Stimulated activated naive CD8-positive, alpha-beta T cell treated with anti-CD3 and anti-CD28 coated beads, Interleukin-15, amount 100 ng/mL, for 72 hours (primary cell): ENCODE measurements around the gene C6orf141.
A peak's percentile ranks its signal among the peaks of the same experiment; 100 is the strongest.
"Not testable (repeated sequence)": the region's sequence is repeated elsewhere in the genome, so short reads cannot be mapped to it uniquely, and the experiment has no call there.

ENCODE experiments used
- ATAC-seq: fragments of 150-1000 bp; cut with Tn5 transposase; 2 replicates; pipeline ENCODE4 v1.10.0; 2021; ENCODE audit warnings: mild to moderate bottlenecking, moderate library complexity
- DNase-seq, 2 donors: peaks; one replicate each; pipeline ENCODE4 v3.0.0; 2021 to 2022
- H3K27ac Mint-ChIP-seq, 2 donors: one replicate each; pipeline ENCODE4 v1.8.0; 2022; ENCODE audit warnings: mild to moderate bottlenecking in 2 of 2, mixed read lengths in 2 of 2, moderate library complexity in 2 of 2
- H3K27me3 Mint-ChIP-seq: one replicate; pipeline ENCODE4 v1.8.0; 2022; ENCODE audit warnings: mixed read lengths
- H3K4me1 Mint-ChIP-seq: one replicate; pipeline ENCODE4 v1.8.0; 2022; ENCODE audit warnings: mild to moderate bottlenecking, mixed read lengths
- H3K4me3 Mint-ChIP-seq, 2 donors: one replicate each; pipeline ENCODE4 v1.8.0; 2022; ENCODE audit warnings: mild to moderate bottlenecking in 2 of 2, mixed read lengths in 2 of 2, moderate library complexity in 1 of 2
- H3K9me3 Mint-ChIP-seq, 2 donors: one replicate each; pipeline ENCODE4 v1.8.0; 2022; ENCODE audit warnings: mixed read lengths in 2 of 2

C6orf141 gene

GRCh38 chr6:49551866-49552129 is 1.3 kb downstream of the C6orf141 start:
- peaks cover 32% of the 10 kb centered on the region for H3K27me3 Mint-ChIP-seq
- H3K4me3 Mint-ChIP-seq, result peak overlapping the region; percentile 64 to 83

DNA sequence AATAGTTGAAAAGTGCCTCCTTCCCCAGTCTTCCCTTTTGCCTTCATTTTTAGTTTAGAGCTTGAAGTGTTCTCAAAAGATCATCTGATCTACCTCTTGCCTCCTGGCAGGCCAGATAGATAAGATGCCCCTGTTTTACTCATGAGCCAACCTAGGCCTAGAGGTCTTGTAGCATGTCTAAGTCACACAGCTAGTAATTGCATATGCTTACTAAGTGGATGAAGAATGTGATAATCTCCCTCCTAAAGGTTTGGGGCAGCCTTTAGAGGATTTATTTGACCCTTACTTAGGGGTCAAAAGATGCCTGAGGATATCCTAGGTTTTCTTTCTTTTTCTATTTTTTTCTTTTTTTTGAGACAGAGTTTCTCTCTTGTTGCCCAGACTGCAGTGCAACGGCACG is 2.1 kb downstream of the C6orf141 start:
- Mint-ChIP-seq H3K9me3 (no peaks in the 10 kb centered on the region), H3K27me3 (peaks cover 27% of the 10 kb centered on the region), H3K4me3 (peak overlapping the region in 1 of 2 donors; percentile 8), H3K27ac (no peak overlapping the region), H3K4me1 (peaks cover 26% of the 10 kb centered on the region)
- ATAC-seq (no peak), DNase-seq (no peak)

More at GRCh38 chr6:49551866-49552129, 1.3 kb downstream of the C6orf141 start:
- ATAC-seq, result peak; percentile 46
- Mint-ChIP-seq H3K4me1 (peaks cover 26% of the 10 kb centered on the region), H3K9me3 (no peaks in the 10 kb centered on the region), H3K27ac (peak overlapping the region in 1 of 2 donors; percentile 81)
- DNase-seq, result no peak

DNA sequence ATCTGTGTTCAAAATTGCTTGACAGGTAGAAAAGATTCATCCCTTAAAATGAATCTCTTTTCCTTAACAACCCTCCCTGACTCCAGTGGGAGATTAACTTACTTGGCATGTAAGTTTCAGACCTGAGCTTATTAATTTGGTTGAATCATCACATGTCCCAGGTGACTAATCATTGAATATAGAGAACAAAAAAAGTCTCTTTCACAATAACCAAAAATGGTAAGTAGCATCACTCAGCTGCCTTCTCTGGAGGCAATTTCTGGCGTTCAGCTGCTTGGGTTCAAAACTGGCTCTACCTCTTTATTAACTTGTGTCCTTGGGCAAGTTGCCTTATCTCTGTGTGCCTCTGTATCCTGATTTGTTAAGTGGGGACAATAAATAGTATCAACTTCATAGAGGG is 2.9 kb downstream of the C6orf141 start:
- Mint-ChIP-seq H3K4me3 (no peak overlapping the region), H3K4me1 (peaks cover 26% of the 10 kb centered on the region), H3K9me3 (no peaks in the 10 kb centered on the region), H3K27ac (no peak overlapping the region), H3K27me3 (peaks cover 34% of the 10 kb centered on the region)
- ATAC-seq (no peak), DNase-seq (no peak)

GRCh38 chr6:49555951-49556350 is 5.5 kb downstream of the C6orf141 start:
- Mint-ChIP-seq H3K4me3 (no peak overlapping the region), H3K4me1 (peaks cover 15% of the 10 kb centered on the region), H3K27me3 (peaks cover 15% of the 10 kb centered on the region), H3K9me3 (no peaks in the 10 kb centered on the region), H3K27ac (no peak overlapping the region)
- ATAC-seq, result no peak
- no peak for DNase-seq

DNA sequence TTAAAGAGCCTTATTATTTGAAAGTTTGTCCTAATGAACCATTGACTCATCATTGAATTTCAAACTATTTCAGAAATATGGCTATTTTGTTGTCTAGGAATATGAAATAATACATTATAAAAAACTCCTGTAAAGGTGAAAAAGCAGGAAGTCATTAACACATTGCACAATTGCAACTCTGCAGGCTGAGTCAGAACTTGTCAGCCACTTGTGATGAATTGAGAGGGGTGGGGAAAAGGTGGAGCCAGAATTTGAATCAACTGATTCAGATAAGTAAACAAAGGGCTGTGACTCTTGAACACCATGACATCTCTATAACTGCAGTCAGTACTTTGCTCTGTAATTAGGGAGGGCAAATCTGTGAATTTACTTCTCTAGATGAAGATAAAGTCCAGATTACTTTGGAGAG is 6.0 kb downstream of the C6orf141 start:
- peak overlapping the region in 1 of 2 donors; percentile 65 for H3K27ac Mint-ChIP-seq
- no peak overlapping the region for H3K4me3 Mint-ChIP-seq
- no peaks in the 10 kb centered on the region for H3K9me3 Mint-ChIP-seq
- DNase-seq, result no peak
- H3K4me1 Mint-ChIP-seq, result peaks cover 11% of the 10 kb centered on the region
- H3K27me3 Mint-ChIP-seq, result peaks cover 10% of the 10 kb centered on the region
- ATAC-seq, result no peak

- H3K9me3 Mint-ChIP-seq, result no peaks in the 10 kb centered on the region
- ATAC-seq (no peak), DNase-seq (no peak)
- H3K27ac Mint-ChIP-seq, result no peak overlapping the region
- H3K27me3 Mint-ChIP-seq, result peaks cover 9% of the 10 kb centered on the region
- peaks cover 4% of the 10 kb centered on the region for H3K4me1 Mint-ChIP-seq
- H3K4me3 Mint-ChIP-seq, result no peak overlapping the region
Measured at GRCh38 chr6:49557177-49557576, 6.7 kb downstream of the C6orf141 start.

DNA sequence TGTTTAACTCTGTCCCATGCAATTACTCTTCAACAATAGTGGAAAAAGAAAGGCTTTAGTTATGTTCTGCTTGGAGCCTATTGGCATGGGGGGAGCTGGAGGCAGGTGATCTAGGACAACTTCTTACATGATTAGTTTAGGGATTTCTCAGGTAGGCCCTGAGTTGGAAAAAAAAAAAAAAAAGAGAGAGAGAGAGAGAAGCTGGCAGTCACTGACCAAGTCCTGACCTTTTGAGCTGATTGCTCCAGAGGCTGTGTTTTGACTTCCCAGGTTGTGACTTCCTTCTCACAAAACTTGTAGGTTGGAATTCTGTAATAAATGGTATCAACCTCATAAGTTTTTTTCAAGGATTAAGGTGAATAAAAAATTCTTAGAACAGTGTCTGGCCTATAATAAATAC is 7.8 kb downstream of the C6orf141 start:
- DNase-seq, result no peak
- Mint-ChIP-seq H3K9me3 (no peaks in the 10 kb centered on the region), H3K4me1 (peaks cover 4% of the 10 kb centered on the region), H3K27me3 (peaks cover 9% of the 10 kb centered on the region), H3K27ac (no peak overlapping the region), H3K4me3 (no peak overlapping the region)
- ATAC-seq, result no peak

- ATAC-seq (no peak), DNase-seq (no peak)
- H3K4me1 Mint-ChIP-seq, result no peaks in the 10 kb centered on the region
- no peak overlapping the region for H3K27ac Mint-ChIP-seq
- H3K9me3 Mint-ChIP-seq, result peaks cover 0 to 5% of the 10 kb centered on the region in 2 donors
- H3K4me3 Mint-ChIP-seq, result no peak overlapping the region
- peaks cover 17% of the 10 kb centered on the region for H3K27me3 Mint-ChIP-seq
Measured at GRCh38 chr6:49563006-49563886, 12.8 kb downstream of the C6orf141 start.

DNA sequence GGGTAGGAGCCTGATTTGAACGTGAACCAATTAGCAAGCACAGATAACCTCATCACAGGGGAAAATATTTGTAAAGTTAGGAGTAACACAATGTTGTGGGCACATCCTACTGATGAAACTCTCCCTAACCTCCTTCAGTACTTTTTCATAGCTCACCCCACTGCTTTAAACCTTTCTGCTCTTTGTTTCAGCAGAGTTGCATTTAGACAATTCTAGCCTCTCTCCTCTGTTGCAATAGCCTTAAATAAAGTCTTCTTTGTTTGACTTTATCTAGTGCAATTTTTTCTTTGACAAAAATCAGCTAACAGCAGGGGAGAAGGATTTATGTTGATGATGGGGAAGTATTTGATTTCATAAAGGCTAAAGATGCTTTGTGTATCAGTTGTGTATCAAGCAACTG is 14.1 kb downstream of the C6orf141 start:
- ATAC-seq, result no peak
- H3K4me3 Mint-ChIP-seq, result no peak overlapping the region
- H3K4me1 Mint-ChIP-seq, result no peaks in the 10 kb centered on the region
- H3K9me3 Mint-ChIP-seq, result peaks cover 0 to 5% of the 10 kb centered on the region in 2 donors
- peaks cover 14% of the 10 kb centered on the region for H3K27me3 Mint-ChIP-seq
- DNase-seq, result no peak
- no peak overlapping the region for H3K27ac Mint-ChIP-seq

DNA sequence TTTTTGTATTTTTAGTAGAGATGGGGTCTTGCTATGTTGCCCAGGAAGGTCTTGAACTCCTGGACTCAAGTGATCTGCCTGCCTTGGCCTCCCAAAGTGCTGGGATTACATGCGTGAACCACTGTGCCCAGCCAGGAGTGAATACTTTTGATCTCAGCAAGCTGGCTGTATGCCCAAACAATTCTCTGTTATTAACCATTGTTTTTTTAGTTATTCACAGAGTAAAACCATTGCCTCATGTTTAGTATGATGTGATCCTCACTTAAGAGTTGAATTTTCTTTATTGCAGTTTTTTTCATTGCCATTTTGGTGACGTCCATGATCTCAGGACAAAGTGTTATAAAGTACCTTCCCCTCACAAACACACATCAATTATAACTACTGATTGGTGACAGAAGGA is 14.8 kb downstream of the C6orf141 start:
- peaks cover 14% of the 10 kb centered on the region for H3K27me3 Mint-ChIP-seq
- DNase-seq (no peak), ATAC-seq (no peak)
- no peak overlapping the region for H3K4me3 Mint-ChIP-seq
- no peak overlapping the region for H3K27ac Mint-ChIP-seq
- H3K9me3 Mint-ChIP-seq, result peaks cover 0 to 5% of the 10 kb centered on the region in 2 donors
- H3K4me1 Mint-ChIP-seq, result no peaks in the 10 kb centered on the region

GRCh38 chr6:49565855-49566254 is 15.4 kb downstream of the C6orf141 start:
- H3K4me1 Mint-ChIP-seq, result no peaks in the 10 kb centered on the region
- no peak overlapping the region for H3K27ac Mint-ChIP-seq
- no peak overlapping the region for H3K4me3 Mint-ChIP-seq
- ATAC-seq, result no peak
- peaks cover 14% of the 10 kb centered on the region for H3K27me3 Mint-ChIP-seq
- no peak for DNase-seq
- H3K9me3 Mint-ChIP-seq, result peaks cover 0 to 5% of the 10 kb centered on the region in 2 donors

DNA sequence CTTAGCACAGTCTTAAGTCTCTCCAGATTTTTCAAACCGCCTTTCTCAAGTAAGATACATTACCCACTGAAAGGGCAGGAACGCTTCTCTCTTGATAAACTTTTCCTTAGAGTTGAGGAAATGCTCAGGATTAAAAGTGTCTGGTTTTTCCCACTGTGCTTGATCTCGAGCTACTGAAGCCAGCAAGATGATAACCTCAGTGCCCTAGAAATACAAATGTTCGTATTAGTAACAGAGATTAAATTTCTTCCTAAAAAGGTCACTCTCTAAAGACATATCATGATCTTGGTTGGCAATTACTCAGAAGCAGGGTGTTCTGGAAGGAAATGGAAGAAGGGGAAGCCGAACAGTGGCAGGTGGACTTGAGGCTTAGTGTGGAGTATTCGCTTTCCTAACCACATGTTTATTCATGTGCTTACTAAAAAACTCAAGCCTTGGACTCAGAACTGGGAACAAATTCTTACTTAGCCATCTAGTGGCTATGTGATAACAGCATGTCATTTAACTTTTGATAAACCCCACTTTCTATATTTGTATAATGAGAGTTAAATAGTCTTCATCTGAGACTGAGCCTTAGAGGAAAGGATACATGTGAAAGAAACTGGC is 20.1 kb downstream of the C6orf141 start:
- no peaks in the 10 kb centered on the region for H3K4me1 Mint-ChIP-seq
- H3K4me3 Mint-ChIP-seq, result no peak overlapping the region
- no peak for DNase-seq
- H3K9me3 Mint-ChIP-seq, result no peaks in the 10 kb centered on the region
- peaks cover 11% of the 10 kb centered on the region for H3K27me3 Mint-ChIP-seq
- H3K27ac Mint-ChIP-seq, result no peak overlapping the region
- ATAC-seq, result no peak

GRCh38 chr6:49576618-49577017 is 26.1 kb downstream of the C6orf141 start:
- Mint-ChIP-seq H3K4me1 (no peaks in the 10 kb centered on the region), H3K27me3 (peaks cover 14% of the 10 kb centered on the region), H3K27ac (no peak overlapping the region), H3K4me3 (no peak overlapping the region), H3K9me3 (peaks cover 0 to 4% of the 10 kb centered on the region in 2 donors)
- DNase-seq, result no peak
- ATAC-seq, result no peak

GRCh38 chr6:49579649-49580048 is 29.2 kb downstream of the C6orf141 start:
- peaks cover 14% of the 10 kb centered on the region for H3K27me3 Mint-ChIP-seq
- ATAC-seq, result no peak
- H3K27ac Mint-ChIP-seq, result no peak overlapping the region
- no peak for DNase-seq
- H3K9me3 Mint-ChIP-seq, result peaks cover 0 to 4% of the 10 kb centered on the region in 2 donors
- no peak overlapping the region for H3K4me3 Mint-ChIP-seq
- H3K4me1 Mint-ChIP-seq, result no peaks in the 10 kb centered on the region

DNA sequence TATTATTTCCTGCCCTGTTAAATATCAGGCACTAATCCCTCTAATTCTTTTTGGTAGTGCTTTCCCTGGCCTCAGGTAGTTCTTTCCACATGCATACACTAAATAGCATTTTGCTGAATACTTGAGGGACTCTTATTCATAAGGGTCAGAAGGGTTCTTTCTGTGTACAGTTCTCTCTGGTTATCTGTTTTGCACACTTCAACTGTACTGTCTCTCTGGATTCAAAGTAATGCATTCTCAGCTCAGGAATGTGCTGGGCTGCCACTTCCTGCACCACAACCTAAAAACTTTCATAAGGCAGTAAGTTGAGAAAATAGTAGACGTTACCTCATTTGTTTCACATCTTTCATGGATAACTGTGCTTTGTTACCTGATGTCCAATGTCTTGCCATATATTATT is 32.1 kb downstream of the C6orf141 start:
- Mint-ChIP-seq H3K4me1 (no peaks in the 10 kb centered on the region), H3K27ac (no peak overlapping the region), H3K9me3 (peaks cover 0 to 4% of the 10 kb centered on the region in 2 donors), H3K4me3 (no peak overlapping the region), H3K27me3 (peaks cover 13% of the 10 kb centered on the region)
- ATAC-seq (no peak), DNase-seq (no peak)

DNA sequence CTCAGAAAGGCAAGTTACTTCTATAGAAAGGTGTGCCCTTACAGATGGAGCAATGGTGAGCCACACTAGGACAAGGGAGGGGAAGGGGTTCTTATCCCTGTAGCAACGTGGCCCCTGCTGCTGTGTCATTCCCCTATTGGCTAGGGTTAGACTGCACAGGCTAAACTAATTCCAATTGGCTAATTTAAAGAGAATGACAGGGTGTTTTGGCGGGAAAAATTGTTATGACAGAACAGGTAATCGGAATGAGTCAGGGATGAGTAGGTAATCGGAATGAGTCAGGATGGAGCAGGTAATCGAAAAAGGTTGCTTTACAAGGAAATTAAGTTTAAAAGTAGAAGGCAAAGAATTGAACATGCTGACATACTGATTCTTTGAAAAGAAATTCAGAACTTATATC is 36.8 kb downstream of the C6orf141 start:
- not testable (repeated sequence) for H3K27me3 Mint-ChIP-seq, H3K27ac Mint-ChIP-seq, ATAC-seq

More for the DNA sequence above, 36.8 kb downstream of the C6orf141 start:
- not testable (repeated sequence) for H3K9me3 Mint-ChIP-seq, H3K4me1 Mint-ChIP-seq, H3K4me3 Mint-ChIP-seq, DNase-seq
